BLaER1 (cell line): ENCODE results near the gene MTHFSD.

ENCODE experiments used
- H3K27ac ChIP-seq: shearing (Covaris generic); formaldehyde crosslinking; 2 replicates; pipeline ENCODE4 v1.8.1; 2022
- H3K27me3 ChIP-seq: shearing (Covaris generic); formaldehyde crosslinking; 2 replicates; pipeline ENCODE4 v1.8.1; 2022
- H3K36me3 ChIP-seq: shearing (Covaris generic); formaldehyde crosslinking; 2 replicates; pipeline ENCODE4 v1.8.1; 2022
- H3K4me1 ChIP-seq: shearing (Covaris generic); formaldehyde crosslinking; 2 replicates; pipeline ENCODE4 v1.8.1; 2022
- H3K4me2 ChIP-seq: shearing (Covaris generic); formaldehyde crosslinking; 2 replicates; pipeline ENCODE4 v1.8.1; 2022
- H3K4me3 ChIP-seq: shearing (Covaris generic); formaldehyde crosslinking; 2 replicates; pipeline ENCODE4 v1.8.1; 2022
- H3K9ac ChIP-seq: shearing (Covaris generic); formaldehyde crosslinking; 2 replicates; pipeline ENCODE4 v1.8.1; 2022
- H3K9me3 ChIP-seq: shearing (Covaris generic); formaldehyde crosslinking; 2 replicates; pipeline ENCODE4 v1.8.1; 2022
- H4K20me1 ChIP-seq: shearing (Covaris generic); formaldehyde crosslinking; 2 replicates; pipeline ENCODE4 v1.8.1; 2022
- Cebpa-rat ChIP-seq: shearing (Covaris generic); IDR thresholded peaks from 2 replicates; pipeline ENCODE4 v1.8.1; 2022

MTHFSD gene

DNA sequence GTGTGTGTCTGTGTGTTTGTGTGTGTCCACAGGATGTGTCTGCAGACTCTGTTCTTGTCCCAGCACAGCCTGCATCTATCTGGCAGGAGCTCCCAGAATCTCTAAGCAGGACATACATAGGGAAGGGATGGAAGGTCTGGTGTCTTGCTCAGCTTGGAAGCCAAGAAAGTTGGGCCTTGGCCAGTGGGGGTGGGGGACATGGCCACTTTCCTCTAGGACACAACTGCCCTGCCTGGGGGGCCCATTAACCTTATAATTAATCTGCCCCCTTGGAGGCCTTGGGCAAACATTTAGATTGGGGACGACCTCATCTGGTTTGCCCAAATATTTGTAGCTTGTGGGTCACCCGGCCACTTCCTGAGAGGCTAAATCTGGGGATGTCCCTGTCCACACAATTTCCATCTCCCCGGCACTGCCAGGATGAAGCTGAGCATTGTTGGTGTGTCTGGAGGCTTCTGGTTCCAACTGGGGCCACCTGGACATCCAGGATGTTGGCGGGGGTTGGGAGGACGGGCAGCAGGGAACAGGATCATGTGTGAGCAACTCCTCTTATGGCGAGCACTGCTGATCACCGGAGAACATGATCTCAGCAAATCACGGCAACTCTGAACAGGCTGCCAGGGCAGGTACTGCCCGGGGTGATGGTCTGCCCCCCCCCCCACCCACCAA, 61.9 kb downstream of the MTHFSD start:
- H4K20me1 ChIP-seq, result peaks cover 63% of the 10 kb centered on the region
- no peaks in the 10 kb centered on the region for H3K4me1 ChIP-seq
- no peak for TF ChIP-seq Cebpa-rat
- H3K4me3 ChIP-seq, result no peak overlapping the region
- no peak overlapping the region for H3K4me2 ChIP-seq
- H3K36me3 ChIP-seq, result no peaks in the 10 kb centered on the region
- H3K27ac ChIP-seq, result no peak overlapping the region
- no peaks in the 10 kb centered on the region for H3K9me3 ChIP-seq
- H3K9ac ChIP-seq, result no peak overlapping the region
- H3K27me3 ChIP-seq, result peaks cover 100% of the 10 kb centered on the region

DNA sequence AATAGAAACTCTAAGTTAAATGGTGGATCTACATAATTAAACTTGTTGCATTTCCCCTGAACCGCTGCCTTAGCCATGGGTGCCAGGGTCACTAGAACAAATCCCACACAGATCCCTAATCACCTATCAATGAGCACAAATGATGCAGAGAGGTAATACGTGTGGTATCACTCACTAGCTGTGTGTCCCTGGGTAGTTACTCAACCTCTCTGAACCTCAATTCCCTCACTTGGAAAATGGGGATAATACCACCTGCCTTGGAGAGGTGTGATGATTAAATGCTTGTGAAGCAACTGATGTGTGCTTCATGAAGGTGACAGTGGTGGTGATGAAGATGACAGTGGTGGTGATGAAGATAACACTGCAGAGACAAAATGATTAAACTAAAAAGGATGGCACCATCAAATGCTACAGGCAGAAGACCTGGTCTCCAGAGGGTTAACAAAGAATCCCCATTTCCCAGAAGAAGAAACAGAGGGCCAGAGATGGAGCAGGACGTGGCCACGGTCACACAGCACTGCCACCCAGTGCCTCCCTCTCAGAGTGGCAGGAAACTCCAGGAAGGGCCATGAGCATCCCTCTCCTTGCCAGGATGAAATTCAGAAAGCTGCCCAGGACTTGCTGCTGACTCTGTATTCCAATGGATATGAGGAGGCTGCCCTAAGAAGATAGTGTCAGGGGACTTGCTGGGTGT, 62.6 kb downstream of the MTHFSD start:
- Histone ChIP-seq H3K9ac (no peak overlapping the region), H3K4me3 (no peak overlapping the region), H3K27ac (no peak overlapping the region), H3K4me2 (no peak overlapping the region), H3K9me3 (no peaks in the 10 kb centered on the region), H3K36me3 (no peaks in the 10 kb centered on the region), H3K4me1 (no peaks in the 10 kb centered on the region), H4K20me1 (peaks cover 62% of the 10 kb centered on the region), H3K27me3 (peaks cover 98% of the 10 kb centered on the region)
- no peak for TF ChIP-seq Cebpa-rat

DNA sequence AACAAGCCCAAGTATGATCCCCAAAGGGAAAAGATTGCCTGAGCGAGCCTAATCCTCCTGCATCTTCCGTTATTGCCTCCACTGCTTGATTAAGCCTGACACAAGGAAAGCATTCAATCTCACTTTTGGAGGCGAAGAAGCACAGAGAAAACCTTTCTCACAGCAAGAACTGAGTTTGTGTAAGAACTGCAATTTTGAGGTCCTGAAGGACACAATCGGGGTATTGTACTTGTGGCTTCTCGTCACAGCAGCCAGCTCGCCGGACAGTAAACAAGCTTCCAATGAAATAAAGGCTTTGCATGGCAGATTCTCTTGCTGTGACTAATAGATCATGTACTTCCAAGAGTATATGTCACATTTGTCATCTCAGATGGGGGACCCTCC, 63.4 kb downstream of the MTHFSD start:
- TF ChIP-seq Cebpa-rat, result no peak
- Histone ChIP-seq H3K4me3 (no peak overlapping the region), H3K9ac (no peak overlapping the region), H3K4me1 (no peaks in the 10 kb centered on the region), H3K27me3 (peaks cover 96% of the 10 kb centered on the region), H3K27ac (no peak overlapping the region), H3K9me3 (no peaks in the 10 kb centered on the region), H3K36me3 (no peaks in the 10 kb centered on the region), H3K4me2 (no peak overlapping the region), H4K20me1 (peaks cover 56% of the 10 kb centered on the region)

DNA sequence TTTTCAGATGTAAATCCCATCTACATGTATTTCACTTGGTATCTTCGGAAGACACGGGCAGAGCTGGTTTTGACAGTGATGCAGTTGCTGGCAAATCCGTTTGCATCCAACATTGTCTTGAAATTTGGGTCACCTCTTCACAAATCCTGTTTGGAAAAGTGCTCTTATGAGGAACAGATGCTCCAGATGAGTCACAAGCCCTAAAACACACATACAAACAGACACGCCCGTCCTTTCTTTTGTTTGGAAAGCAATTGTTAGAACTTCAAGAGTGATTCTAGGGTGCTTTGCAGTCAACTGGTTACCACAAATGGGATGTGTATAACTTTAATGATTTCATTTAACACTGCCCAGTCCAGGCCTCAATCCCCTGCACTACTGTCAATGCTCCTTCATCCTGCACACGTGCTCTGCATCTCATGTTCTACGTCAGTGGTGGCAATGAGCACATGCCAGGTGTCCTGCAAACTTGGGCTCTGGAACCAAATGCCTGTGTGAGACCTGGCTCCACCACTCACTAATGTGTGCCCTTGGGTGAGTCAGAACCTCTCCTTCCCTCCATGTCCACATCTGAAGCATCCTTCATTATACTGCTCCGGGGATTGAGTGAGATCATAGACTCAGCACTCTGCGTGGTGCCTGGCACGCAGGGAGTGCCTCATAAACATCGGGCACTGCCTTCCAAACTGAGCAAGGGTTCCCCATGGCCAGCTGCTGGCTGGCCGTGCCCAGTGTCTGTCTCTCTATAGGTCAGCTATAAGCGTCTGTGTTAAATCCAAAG, 64.0 kb downstream of the MTHFSD start:
- peaks cover 90% of the 10 kb centered on the region for H3K27me3 ChIP-seq
- H3K4me1 ChIP-seq, result no peaks in the 10 kb centered on the region

DNA sequence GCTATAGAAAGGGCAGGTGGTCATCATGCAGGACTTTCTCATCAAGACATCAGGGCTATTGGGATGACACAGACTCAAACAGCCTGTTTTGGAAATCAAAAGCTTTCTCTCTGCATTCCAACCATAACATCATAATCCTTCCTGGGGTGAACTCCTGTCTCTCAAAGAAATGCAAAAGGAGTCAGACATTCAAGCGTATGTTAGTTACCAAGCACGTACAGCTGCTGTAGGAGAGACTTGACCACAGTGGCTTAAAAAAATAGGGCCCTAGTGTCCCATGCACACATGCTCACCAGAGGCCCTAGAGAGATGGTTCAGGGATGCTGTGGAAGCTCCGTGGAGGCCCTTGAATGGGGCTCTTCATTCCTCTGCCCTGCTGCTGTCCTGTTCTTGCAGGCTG, 69.3 kb downstream of the MTHFSD start:
- no peak overlapping the region for H3K27ac ChIP-seq
- no peak overlapping the region for H3K9ac ChIP-seq
- no peaks in the 10 kb centered on the region for H3K4me1 ChIP-seq
- H3K36me3 ChIP-seq, result no peaks in the 10 kb centered on the region
- peaks cover 18% of the 10 kb centered on the region for H3K9me3 ChIP-seq
- H3K27me3 ChIP-seq, result peaks cover 53% of the 10 kb centered on the region
- no peak for TF ChIP-seq Cebpa-rat
- no peak overlapping the region for H3K4me2 ChIP-seq
- H4K20me1 ChIP-seq, result no peaks in the 10 kb centered on the region
- H3K4me3 ChIP-seq, result no peak overlapping the region

More for the DNA sequence above, 64.0 kb downstream of the MTHFSD start:
- Histone ChIP-seq H3K9me3 (no peaks in the 10 kb centered on the region), H4K20me1 (peaks cover 50% of the 10 kb centered on the region), H3K27ac (no peak overlapping the region), H3K4me3 (no peak overlapping the region), H3K4me2 (no peak overlapping the region), H3K36me3 (no peaks in the 10 kb centered on the region), H3K9ac (no peak overlapping the region)
- no peak for TF ChIP-seq Cebpa-rat

DNA sequence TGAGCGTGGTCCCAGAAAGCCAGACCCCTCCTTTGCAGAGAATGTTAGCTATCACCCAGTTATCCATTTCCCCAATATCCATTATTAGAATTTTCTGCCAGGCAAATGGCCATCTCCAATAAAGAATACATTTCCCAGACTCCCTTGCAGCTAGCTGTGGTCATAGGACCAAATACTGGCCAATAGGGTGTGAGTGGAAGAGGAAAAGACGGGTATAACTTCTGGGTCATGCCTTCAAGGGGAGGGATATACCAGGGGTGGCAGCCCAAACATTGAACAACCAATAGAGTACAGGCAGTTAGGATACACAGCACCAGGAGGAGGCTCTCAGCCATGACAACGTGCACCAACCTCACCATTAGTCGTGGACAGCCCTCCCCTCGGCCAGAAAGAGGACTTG, 70.8 kb downstream of the MTHFSD start:
- Histone ChIP-seq H3K4me1 (no peaks in the 10 kb centered on the region), H3K4me3 (no peak overlapping the region), H4K20me1 (no peaks in the 10 kb centered on the region), H3K9ac (no peak overlapping the region), H3K27ac (no peak overlapping the region), H3K36me3 (no peaks in the 10 kb centered on the region), H3K27me3 (peaks cover 38% of the 10 kb centered on the region), H3K4me2 (no peak overlapping the region), H3K9me3 (peaks cover 18% of the 10 kb centered on the region)
- TF ChIP-seq Cebpa-rat, result no peak

DNA sequence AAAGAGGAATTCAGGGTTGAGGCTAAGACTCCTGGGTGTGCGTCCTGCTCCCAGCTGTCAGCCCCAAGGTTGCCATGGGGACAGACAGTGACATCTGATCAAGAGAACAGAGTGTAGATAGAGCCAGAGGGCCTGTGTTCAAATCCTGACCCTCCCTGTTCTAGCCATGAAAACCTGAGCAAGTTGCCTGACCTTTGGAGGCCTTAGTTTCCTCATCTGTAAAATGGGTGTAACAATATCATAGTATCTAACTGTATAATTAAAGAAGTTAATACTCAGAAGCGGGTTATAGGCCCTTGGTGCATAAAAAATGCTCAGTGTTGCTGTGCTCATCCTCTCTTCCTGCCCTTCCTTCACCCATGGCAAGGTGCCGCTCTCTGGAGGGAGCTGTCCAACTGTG, 73.4 kb downstream of the MTHFSD start:
- Histone ChIP-seq H3K27me3 (peaks cover 16% of the 10 kb centered on the region; the same call in 1 of the 2 replicates), H3K9ac (no peak overlapping the region), H3K27ac (no peak overlapping the region), H3K4me2 (no peak overlapping the region), H3K4me3 (no peak overlapping the region), H4K20me1 (no peaks in the 10 kb centered on the region), H3K9me3 (peaks cover 18% of the 10 kb centered on the region), H3K36me3 (no peaks in the 10 kb centered on the region), H3K4me1 (no peaks in the 10 kb centered on the region)
- no peak for TF ChIP-seq Cebpa-rat

DNA sequence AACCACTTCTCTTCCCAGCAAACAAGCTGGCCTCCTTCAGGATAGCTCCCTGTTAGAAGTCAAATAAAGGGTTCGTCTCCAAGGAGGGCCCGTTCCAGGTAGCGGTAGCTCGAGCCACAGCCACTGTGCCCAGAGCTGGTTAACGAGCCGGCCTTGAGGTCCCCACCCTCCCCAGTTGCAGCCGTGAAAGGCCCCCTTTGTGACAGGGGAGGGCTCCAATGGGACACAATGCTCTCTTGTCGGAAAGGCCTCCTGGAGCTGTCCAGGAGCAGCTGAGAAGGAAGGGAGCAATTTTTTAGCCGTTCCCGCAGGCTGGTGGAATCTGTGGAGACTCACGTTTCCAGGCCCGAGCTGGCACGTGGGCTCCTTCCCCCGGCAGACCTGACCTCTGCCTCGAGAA, 74.6 kb downstream of the MTHFSD start:
- Histone ChIP-seq H3K9me3 (peaks cover 18% of the 10 kb centered on the region), H4K20me1 (no peaks in the 10 kb centered on the region), H3K9ac (no peak overlapping the region), H3K4me3 (no peak overlapping the region), H3K4me2 (no peak overlapping the region), H3K27ac (no peak overlapping the region), H3K27me3 (peaks cover 16% of the 10 kb centered on the region; the same call in 1 of the 2 replicates), H3K36me3 (no peaks in the 10 kb centered on the region), H3K4me1 (no peaks in the 10 kb centered on the region)
- no peak for TF ChIP-seq Cebpa-rat
